A549 treated with AZD9567 at 1 μM for 4 hours (cell line): Measurements from ENCODE around the gene NCAPD2. TPM values are rescaled to one million over a fixed set of nuclear protein-coding genes. Genes with fewer than 3 reads are reported as not detected.

Source experiments
- total RNA-seq: library from RNA; stranded (reverse); fragments of 200-300 nt; extraction: Qiagen RNA extraction; gene quantifications from 5 replicates; pipeline ENCODE4 v1.2.3, GENCODE V29; 2022; ENCODE audit not compliant: insufficient read depth

Gene NCAPD2
- total RNA-seq = 52.1 to 60.1 TPM (median 58.2 TPM) in 5 replicates

DNA sequence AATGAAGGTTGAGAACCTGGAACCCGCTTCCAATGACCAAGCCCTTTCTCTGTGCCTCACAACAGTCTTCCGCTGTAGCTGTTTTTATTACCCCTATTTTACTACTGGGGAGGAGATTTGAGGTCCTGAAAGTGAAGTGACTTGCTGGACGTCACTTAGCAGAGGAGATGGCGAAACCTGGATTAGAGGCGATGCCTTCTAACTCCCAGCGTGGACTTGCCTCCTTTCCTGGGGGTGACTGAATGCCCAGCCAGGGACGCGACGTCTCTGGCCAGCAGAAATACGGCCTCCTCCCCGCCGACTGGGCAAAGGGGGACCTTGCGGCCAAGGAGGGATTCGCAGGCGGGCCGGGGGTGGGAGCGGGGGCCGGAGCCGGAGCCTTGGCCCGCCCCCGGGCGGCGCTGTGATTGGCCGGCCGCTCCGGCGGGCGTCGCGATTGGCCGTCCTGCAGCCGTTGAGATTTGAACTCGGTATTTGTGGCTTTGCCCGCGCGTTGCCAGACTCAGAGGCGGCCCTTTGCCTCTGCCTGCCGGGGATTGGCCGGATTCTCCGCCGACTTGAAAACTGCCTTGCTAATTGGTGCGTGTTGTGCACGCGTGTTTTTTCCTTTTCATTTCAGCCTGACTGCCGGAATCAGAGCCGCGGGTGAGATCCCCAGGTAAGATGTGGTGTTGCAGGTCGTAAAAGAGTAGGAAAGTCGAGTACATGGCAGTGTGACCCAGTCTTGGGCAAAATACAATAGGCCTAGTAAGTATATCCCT lies at the start of gene NCAPD2:
NCAPD2 (plus strand) TSS at position 606 of the 761 bp plus-strand sequence. CDS start 997 bp downstream, outside the sequence.

DNA sequence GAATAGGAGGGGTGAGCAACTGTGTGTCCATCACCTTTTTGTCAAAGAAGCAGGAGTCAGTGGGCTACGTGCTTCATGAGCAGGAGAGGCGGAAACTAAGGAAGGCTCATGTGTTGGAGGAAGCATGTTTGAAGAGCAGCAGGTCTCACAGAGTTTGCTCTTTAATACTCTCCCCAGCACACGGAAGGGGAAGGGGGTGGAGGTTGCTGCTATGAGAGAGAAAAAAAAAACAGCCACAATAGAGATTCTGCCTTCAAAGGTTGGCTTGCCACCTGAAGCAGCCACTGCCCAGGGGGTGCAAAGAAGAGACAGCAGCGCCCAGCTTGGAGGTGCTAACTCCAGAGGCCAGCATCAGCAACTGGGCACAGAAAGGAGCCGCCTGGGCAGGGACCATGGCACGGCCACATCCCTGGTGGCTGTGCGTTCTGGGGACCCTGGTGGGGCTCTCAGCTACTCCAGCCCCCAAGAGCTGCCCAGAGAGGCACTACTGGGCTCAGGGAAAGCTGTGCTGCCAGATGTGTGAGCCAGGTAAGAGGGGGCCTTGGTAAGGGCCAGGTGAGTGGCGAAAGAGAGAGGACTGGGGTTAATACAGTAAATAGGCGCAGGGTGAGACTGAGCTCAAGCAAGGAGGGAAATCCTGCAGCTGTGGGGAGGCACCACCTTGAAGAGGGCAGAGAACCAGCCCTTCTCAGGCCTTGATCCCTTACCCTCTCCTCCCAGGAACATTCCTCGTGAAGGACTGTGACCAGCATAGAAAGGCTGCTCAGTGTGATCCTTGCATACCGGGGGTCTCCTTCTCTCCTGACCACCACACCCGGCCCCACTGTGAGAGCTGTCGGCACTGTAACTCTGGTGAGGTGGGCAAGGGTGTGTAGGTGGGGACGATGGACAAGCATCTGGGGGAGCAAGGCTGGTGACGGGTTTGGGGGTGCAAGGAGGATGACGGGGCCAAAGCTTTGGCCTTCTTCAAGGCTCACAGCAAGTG lies 48.9 kb upstream of the NCAPD2 start, which contains the start of gene CD27:
CD27 (plus strand) TSS at position 252 of the 985 bp plus-strand sequence; CDS start at position 393, 141 bp downstream.

DNA sequence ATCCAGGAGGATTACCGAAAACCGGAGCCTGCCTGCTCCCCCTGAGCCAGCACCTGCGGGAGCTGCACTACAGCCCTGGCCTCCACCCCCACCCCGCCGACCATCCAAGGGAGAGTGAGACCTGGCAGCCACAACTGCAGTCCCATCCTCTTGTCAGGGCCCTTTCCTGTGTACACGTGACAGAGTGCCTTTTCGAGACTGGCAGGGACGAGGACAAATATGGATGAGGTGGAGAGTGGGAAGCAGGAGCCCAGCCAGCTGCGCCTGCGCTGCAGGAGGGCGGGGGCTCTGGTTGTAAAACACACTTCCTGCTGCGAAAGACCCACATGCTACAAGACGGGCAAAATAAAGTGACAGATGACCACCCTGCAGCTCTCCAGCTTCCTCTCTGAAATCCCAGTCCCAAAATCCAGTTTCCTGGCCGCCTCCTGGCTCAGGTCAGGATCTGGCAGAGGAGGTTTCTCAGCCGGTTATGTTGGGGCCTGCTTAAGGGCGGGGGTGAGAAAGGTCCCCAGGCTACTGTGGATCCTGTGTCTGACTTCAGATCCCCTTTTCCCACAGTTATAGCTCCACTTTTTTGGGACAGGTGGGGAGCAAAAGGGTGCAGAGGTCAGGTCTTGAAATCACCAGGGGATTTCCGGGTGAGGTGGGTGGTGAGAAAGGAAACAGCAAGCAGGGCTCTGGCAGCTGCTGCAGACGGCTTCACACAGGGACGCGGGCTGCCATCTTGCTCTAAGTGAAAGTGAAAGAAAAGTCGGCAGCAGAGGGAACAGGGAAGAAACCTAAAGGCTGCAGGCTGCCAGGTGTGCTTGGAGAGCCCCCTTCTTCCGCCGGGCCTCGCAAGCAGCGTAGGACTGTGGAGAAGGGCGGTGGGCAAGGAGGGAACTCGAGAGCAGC lies 42.3 kb upstream of the NCAPD2 start, which contains the start of gene TAPBPL:
TAPBPL (plus strand) TSS at position 695 of the 897 bp plus-strand sequence. CDS start 207 bp downstream, outside the sequence.

GRCh38 chr12:6470375-6471163 lies 23.3 kb upstream of the NCAPD2 start, which contains the start of gene VAMP1:
Gene VAMP1 (minus strand): TSS chr12:6470677. CDS start chr12:6470531, 146 bp downstream.

GRCh38 chr12:6492838-6493496 lies 935 bp upstream of the NCAPD2 start, which contains the start of gene MRPL51:
Gene MRPL51 (minus strand): TSS chr12:6493262. CDS start chr12:6493136, 126 bp downstream.

GRCh38 chr12:6533923-6534694 lies 40.2 kb downstream of the NCAPD2 start, which contains the start of gene GAPDH:
Gene GAPDH (plus strand): TSS chr12:6534517. CDS start chr12:6534833, 316 bp downstream.

Other genes with a start within 250 kb of the NCAPD2 start
- 0.13 to 1.1 TPM (median 0.20 TPM) in 5 replicates for gene PLEKHG6, start 183.4 kb upstream of the NCAPD2 start, total RNA-seq
- gene TNFRSF1A, start 152.0 kb upstream of the NCAPD2 start, total RNA-seq = 353 to 773 TPM (median 449 TPM) in 5 replicates
- 13.9 to 31.3 TPM (median 14.8 TPM) in 5 replicates for gene SCNN1A, start 118.5 kb upstream of the NCAPD2 start, total RNA-seq
- 185 to 209 TPM (median 207 TPM) in 5 replicates for gene LTBR, start 109.9 kb upstream of the NCAPD2 start, total RNA-seq
- gene CD27, start 49.1 kb upstream of the NCAPD2 start, total RNA-seq = not detected in 5 replicates
- gene TAPBPL, start 42.1 kb upstream of the NCAPD2 start, total RNA-seq = 3.3 to 7.1 TPM (median 3.7 TPM) in 5 replicates
- gene VAMP1, start 23.4 kb upstream of the NCAPD2 start, total RNA-seq = 11.7 to 15.5 TPM (median 12.8 TPM) in 5 replicates
- gene MRPL51, start 840 bp upstream of the NCAPD2 start, total RNA-seq = 294 to 317 TPM (median 305 TPM) in 5 replicates
- gene GAPDH, start 40.4 kb downstream of the NCAPD2 start, total RNA-seq = 7,420 to 9,416 TPM (median 8,934 TPM) in 5 replicates
- 1.1 to 1.8 TPM (median 1.4 TPM) in 4 of 5 replicates, not detected in the other for gene IFFO1, start 61.9 kb downstream of the NCAPD2 start, total RNA-seq
- gene NOP2, start 74.2 kb downstream of the NCAPD2 start, total RNA-seq = 106 to 116 TPM (median 109 TPM) in 5 replicates
- 54.8 to 124 TPM (median 56.2 TPM) in 5 replicates for gene CHD4, start 113.3 kb downstream of the NCAPD2 start, total RNA-seq
- 0.34 to 0.88 TPM (median 0.49 TPM) in 4 of 5 replicates, not detected in the other for gene LPAR5, start 141.9 kb downstream of the NCAPD2 start, total RNA-seq
- 0.06 to 0.38 TPM (median 0.17 TPM) in 4 of 5 replicates, not detected in the other for gene ACRBP, start 153.3 kb downstream of the NCAPD2 start, total RNA-seq
- gene ING4, start 169.0 kb downstream of the NCAPD2 start, total RNA-seq = 10.1 to 16.0 TPM (median 13.2 TPM) in 5 replicates
- 39.7 to 58.0 TPM (median 53.1 TPM) in 5 replicates for gene ZNF384, start 195.3 kb downstream of the NCAPD2 start, total RNA-seq
- gene PIANP, start 206.7 kb downstream of the NCAPD2 start, total RNA-seq = 0.70 to 1.3 TPM (median 0.88 TPM) in 4 of 5 replicates, not detected in the other
- gene COPS7A, start 229.9 kb downstream of the NCAPD2 start, total RNA-seq = 47.5 to 54.4 TPM (median 53.6 TPM) in 5 replicates